HG03280 (cell line): ENCODE data around the gene FOLR1.

Source experiments
- ATAC-seq: cut with Tn5 transposase; IDR thresholded peaks from one replicate; pipeline ENCODE4 v1.9.1; 2021; ENCODE audit warnings: mild to moderate bottlenecking, moderate library complexity; ENCODE audit not compliant: unreplicated experiment

The FOLR1 gene

DNA sequence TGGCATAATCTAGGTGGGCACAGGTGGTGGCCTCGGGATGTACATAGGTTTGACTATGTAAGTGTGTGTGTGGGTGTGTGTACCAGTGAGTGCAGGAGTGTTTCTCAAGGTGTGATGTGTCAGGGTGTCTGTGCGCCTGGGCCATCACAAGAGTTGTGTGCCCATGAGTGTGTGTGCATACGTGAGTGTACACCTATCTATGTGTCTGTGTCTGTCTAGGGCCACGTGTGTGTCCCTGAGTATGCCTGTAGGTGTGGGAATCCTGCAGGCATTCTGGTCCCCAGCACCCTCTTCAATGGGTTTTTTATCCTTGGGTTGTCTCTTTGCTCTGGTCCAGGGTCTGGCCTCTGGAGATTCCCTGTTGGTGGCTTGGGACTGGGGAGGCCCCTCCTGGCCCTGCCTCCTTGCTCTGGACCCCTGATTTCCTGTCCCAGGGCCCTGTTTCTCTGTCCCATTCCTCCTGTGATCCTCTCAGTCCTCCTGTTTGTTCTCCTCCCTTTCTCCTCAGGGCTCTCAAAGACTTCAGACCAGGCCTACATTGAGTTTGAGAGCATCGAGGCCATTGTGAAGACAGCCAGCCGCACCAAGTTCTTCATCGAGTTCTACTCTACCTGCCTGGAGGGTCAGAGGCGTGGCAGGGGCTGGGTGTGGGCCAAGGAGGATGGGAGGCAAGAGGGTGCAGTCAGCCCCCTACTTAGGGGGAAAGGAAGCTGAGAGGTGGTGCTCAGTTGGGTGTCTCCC is 42.0 kb downstream of the FOLR1 start:
- ATAC-seq = no peak

DNA sequence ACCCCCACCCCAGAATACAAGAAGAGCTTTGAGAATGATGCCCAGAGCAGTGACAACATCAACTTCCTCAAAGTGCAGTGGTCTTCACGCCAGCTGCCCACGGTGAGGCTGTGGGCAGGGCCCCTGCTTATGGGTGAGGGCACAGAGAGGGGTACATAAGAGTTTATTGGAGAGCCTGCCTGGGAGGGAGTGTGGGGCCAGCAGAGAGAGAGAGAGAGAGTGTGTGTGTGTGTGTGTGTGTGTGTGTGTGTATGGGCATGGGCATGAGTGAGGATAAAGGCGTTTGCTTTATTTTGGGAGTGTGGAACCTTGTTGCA is 42.5 kb downstream of the FOLR1 start:
- ATAC-seq = no peak

- ATAC-seq = no peak
Observed at GRCh38 chr11:72234920-72235319, 43.0 kb downstream of the FOLR1 start.

DNA sequence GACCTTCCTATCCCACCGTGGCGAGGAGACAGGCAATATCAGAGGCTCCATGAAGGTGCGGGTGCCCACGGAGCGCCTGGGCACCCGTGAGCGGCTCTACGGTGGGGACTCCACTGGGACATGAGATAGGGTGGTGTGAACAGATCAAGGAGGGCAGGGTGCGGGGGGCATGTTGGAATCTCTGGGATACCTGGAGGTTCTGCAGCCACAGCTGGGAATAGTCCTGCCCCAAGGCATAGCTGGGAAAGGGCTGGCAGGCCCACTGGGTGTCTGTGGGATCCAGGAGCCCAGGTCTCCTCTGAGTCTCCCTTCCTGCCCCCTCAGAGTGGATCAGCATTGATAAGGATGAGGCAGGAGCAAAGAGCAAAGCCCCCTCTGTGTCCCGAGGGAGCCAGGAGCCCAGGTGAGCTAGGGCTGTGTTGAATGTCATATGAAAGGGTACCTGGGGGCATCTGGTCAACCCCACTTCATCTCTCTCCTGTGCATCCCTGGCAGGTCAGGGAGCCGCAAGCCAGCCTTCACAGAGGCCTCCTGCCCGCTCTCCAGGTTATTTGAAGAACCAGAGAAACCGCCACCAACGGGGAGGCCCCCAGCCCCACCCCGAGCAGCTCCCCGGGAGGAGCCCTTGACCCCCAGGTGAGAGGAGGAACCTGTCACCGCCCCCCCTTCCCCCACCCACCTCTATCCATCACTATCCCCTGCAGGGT is 43.6 kb downstream of the FOLR1 start:
- ATAC-seq = no peak

DNA sequence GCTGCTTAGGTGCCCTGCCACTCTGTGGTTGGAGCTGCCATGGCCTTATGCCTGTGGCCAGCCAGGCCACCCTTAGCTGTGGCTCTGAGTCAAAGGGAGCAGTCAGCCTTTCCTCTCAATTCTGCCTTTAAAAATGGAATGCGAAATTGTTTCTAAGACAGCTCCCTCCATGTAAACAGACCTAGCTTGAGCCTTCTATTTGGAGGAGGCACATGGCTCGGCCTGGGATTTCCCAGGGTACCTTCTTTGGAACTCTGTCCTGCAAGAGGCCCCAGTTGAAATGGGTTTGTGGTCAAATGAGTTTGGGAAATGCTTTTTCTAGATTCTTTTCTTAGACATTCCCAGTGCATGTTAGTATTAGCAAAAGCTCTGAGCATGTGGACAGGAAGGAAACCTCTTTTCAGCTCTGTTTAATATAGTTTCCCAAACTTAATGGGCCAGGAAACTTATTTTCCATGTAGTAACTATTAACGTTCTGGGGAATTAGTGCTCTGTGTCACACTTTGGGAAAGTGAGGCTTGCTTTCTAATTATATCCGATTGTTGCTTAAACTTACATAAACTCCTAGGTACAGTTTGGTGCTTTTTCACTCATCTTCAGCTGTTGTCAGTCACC is 44.2 kb downstream of the FOLR1 start:
- ATAC-seq = no peak

GRCh38 chr11:72236774-72237111 is 44.8 kb downstream of the FOLR1 start:
- ATAC-seq = no peak

- ATAC-seq = no peak
Observed at GRCh38 chr11:72237112-72237931, 45.4 kb downstream of the FOLR1 start.

DNA sequence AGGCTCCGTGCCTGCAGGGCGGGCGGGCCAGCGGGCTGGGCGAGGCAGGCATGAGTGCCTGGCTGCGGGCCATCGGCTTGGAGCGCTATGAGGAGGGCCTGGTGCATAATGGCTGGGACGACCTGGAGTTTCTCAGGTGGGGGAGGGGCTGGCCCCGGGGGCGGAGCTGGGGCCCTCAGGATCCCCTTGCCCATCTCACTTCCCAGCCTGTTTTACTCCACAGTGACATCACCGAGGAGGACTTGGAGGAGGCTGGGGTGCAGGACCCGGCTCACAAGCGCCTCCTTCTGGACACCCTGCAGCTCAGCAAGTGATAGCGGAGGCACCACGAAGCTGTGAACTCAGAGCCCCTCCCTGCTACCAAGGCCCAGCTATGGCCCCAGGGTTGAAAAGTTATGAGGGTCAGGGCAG is 46.1 kb downstream of the FOLR1 start:
- ATAC-seq = no peak

GRCh38 chr11:72238492-72239312 is 46.8 kb downstream of the FOLR1 start:
- no peak for ATAC-seq

- ATAC-seq = no peak
Observed at GRCh38 chr11:72239313-72239848, 47.4 kb downstream of the FOLR1 start.

DNA sequence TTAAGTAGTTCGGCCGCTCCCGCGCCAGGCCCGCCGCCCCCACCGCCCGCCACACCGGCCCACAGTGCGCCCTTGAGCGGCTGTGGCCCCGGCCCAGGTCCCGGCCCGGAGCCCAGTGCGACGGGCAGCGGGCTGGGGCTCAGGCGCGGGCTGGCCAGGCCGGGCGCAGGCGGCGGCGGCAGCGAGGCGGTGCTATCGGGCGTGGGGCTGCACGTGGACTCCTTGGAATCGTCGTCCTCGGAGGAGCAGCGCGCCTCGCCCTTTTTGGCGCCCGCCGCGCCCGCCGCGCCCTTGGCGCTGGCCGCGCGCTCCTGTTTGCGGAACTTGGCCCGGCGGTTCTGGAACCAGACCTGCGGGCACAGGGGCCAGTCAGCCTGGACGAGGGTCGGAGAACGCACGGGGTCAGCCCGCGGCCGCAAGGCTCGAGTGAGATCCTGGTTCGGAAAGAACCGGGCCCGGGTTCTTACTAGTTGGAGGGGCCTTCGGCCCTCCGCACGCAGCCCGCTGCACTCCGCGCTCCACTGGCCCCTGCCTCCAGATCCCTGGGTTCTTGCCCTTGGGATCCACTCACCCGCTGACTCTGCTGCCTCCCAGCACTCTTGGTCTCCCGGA is 48.0 kb downstream of the FOLR1 start:
- ATAC-seq = no peak

GRCh38 chr11:72240461-72241290 is 48.7 kb downstream of the FOLR1 start:
- no peak for ATAC-seq

DNA sequence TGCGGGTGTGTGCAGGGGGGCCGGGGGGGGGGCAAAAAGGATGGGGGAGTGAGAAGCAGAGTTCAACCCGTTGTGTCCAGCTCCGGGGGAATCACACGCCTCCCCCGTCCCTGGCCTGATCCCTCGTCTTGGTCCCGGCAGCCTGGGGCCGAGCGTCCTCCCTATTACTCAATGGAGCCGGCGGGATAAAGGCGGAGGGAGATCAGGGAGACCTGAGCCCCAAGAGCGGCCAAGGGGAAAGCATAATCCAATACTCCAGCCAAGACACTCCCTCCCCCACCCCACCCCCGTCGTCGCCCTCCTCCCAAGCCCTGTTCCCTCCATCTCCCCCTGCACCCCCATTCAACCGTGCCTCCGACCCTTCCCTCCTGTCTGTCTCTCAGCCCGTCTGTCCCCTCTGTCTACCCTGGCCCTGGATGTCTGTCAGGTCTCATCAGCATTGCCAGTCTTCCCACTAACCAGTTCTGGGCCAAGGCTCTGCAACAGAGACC is 49.4 kb downstream of the FOLR1 start:
- ATAC-seq = no peak

DNA sequence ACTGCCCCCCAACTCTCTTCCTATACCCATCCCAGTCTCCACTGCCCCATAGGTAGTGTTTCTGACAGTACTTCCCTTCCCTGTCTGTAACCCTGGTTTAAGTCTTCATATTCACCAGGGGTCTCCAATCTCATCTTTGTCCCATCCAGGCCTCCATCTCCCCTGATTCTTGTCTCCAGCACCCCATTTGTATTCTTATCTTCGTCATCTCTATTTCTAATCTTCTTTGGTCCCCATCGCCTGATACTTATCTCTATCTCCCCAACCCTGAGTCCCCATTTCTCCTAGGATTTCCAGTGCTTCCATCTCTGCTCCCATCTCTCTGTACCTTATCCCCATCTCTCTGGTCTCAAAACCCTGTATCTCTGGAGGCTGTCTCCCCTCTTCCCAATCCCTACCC is 50.2 kb downstream of the FOLR1 start:
- no peak for ATAC-seq

DNA sequence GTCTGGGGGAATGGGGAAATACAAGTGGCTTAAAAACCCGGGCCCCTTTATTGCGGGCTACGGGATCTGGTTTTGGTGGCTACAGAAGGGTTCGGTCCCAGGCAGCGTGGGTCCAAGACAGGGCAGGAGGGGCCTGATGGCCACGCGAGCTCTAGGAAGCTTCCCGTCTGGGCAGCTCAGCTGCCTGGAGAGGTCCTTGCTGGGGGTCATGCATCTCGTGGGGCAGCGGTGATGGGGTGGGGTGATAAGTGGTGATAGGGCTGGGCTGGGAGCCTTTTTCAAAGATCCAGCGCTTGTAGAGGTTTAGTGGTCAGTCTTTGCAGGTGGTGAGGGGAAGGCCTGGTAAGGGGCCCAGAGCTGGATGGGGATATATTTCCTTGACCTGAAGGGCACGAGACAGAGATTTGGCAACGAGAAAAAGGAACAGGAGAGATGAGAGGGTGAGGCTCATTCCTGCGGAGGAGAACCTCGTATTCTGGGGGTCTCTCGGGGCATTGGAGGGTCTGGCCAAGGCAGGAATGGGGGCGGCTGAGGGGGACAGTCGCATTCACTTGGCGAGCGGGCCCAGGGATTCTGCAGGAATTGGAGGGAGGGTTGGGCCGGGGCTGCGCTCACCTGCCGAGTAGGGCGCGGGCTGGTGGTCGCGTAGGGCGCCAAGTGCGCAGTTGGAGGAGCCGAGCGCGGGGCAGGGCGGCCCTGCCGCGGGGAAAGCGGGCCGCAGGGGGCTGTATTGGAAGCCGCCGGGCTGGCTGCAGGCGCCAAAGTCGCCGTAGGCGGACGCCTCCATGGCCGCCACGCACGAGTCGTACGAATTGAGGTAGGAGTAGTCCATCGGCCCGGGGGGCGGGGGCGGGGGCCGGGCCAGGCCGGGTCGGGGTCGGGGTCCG is 51.5 kb downstream of the FOLR1 start:
- ATAC-seq = no peak

DNA sequence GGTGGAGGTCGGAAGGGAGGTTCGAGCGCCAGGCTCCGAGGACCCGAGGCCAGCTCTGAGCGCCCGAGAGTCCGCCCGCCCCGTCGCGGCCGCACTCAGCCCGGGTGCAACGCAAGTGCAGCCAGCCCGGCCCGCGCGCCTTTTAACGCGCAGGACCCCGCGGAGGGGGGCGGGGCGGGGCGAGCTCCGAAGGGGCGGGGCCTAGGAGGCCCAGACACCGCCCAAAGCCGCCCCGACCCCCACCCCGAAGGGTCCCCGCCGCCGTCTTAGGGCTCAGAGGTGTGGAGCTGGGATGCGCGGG is 52.1 kb downstream of the FOLR1 start, which contains the start of gene PHOX2A:
Gene PHOX2A, minus strand, starts transcription at position 117 of the 301 bp plus-strand sequence. CDS start 172 bp downstream, outside the sequence.
- ATAC-seq = no peak

GRCh38 chr11:72244361-72245262 is 52.7 kb downstream of the FOLR1 start:
- ATAC-seq = no peak
